Breast epithelium (tissue), 4 donors: ENCODE results near the gene SLC16A8. TPM values are rescaled to one million over a fixed set of nuclear protein-coding genes. Genes with fewer than 3 reads are reported as not detected.

Source experiments
- DNase-seq, 2 donors: peaks; one replicate each; pipeline ENCODE4 v3.0.0-alpha.2; 2019; ENCODE audit warnings: low spot score in 2 of 2
- H3K27ac ChIP-seq, 2 donors: fragments of 200-600 bp; sonication (generic) in 1 of 2; one replicate each; pipeline ENCODE4 v1.5.1; 2016 to 2019; ENCODE audit warnings: mild to moderate bottlenecking in 1 of 2
- H3K27me3 ChIP-seq, 2 donors: fragments of 200-600 bp; sonication (generic) in 1 of 2; one replicate each; pipeline versions ENCODE4 v1.5.1 to v1.6.0; 2017 to 2019; ENCODE audit warnings: control low read depth in 1 of 2, mild to moderate bottlenecking in 1 of 2
- H3K36me3 ChIP-seq: fragments of 200-600 bp; one replicate; pipeline ENCODE4 v1.5.1; 2019
- H3K4me1 ChIP-seq, 2 donors: fragments of 200-600 bp; sonication (generic); one replicate each; pipeline ENCODE4 v1.5.1; 2016 to 2019; ENCODE audit warnings: control low read depth in 1 of 2
- H3K4me3 ChIP-seq, 3 donors: fragments of 200-600 bp; sonication (generic); 1 replicate in 2 of 3; 2 replicates in 1 of 3; pipeline ENCODE4 v1.5.1; 2016 to 2019; ENCODE audit warnings: mild to moderate bottlenecking in 3 of 3, moderate library complexity in 2 of 3
- H3K9me3 ChIP-seq, 2 donors: fragments of 200-600 bp; sonication (generic) in 1 of 2; one replicate each; pipeline ENCODE4 v1.5.1; 2016 to 2019; ENCODE audit warnings: control low read depth in 1 of 2
- CTCF ChIP-seq, 3 donors: fragments of 450-650 bp; IDR thresholded peaks; one replicate each; pipeline ENCODE4 v1.5.1; 2016 to 2017; ENCODE audit warnings: antibody characterized with exemption in 3 of 3, mild to moderate bottlenecking in 3 of 3, moderate library complexity in 3 of 3
- POLR2A ChIP-seq: fragments of 450-650 bp; IDR thresholded peaks from one replicate; pipeline ENCODE4 v1.6.1; 2016; ENCODE audit warnings: antibody characterized with exemption, mild to moderate bottlenecking, moderate library complexity
- POLR2AphosphoS5 ChIP-seq, 3 donors: sonication (generic); formaldehyde crosslinking; IDR thresholded peaks; one replicate each; pipeline ENCODE4 v1.6.1; 2017; ENCODE audit warnings: antibody characterized with exemption in 3 of 3
- intact Hi-C: fragments of 100-400 bp; cut with DNase I; formaldehyde crosslinking; loops from one replicate; pipeline ENCODE4 v1.15.1; 2023; ENCODE audit warnings: low total_unique reads
- total RNA-seq, 3 donors: library from RNA; depleted of rRNA; stranded (reverse); fragments of >200 nt; gene quantifications; one replicate each; pipeline ENCODE4 v1.1.0, GENCODE V29; 2016

SLC16A8 gene
- total RNA-seq, 3 donors from 2014 or later, result 0.33 to 1.3 TPM; not detected in 1

DNA sequence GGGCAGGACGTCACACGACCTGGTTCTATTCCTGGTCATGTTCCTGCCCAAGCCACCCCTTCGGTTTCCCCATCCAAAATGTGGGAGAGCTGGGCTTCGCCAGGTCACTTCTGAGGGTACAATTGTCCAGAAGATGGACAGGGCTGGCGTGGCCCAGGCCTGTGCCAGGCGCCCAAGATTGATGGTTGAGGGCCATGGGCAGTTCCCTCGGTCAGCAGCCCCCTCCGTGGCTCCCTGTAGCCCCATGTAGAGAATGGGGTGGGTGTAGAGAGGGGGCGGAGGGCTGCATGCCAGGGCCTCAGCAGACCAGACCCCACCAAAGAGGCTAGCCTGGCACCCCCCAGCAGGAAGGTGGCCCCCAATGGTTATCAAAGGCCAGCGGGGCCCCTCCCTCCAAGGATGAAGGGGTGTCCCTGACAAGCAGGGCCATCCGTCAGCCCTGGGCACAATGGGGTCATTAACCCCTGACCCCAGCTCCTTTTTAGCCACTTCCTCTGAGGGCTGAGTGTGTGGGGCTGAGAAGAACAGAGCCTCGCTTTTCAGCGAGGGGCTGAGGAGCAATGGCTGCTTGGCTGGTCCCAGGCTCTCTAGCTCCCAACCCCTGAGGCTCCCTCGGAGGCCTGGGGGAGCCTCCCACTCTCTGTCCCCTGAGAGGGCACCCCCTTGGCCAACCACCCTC lies 37.8 kb downstream of the SLC16A8 start:
- TF ChIP-seq CTCF (IDR thresholded peaks at IDR 0.05) (no peak), POLR2A (no peak), POLR2AphosphoS5 (IDR thresholded peaks at IDR 0.05) (no peak)
- no peaks in the 10 kb centered on the region for H3K27me3 ChIP-seq
- DNase-seq, result no peak
- intact Hi-C loops, result no loop called here
- peaks cover 0 to 4% of the 10 kb centered on the region in 2 donors for H3K4me1 ChIP-seq
- no peak overlapping the region for H3K4me3 ChIP-seq
- H3K36me3 ChIP-seq, result no peaks in the 10 kb centered on the region
- H3K27ac ChIP-seq, result no peak overlapping the region
- no peaks in the 10 kb centered on the region for H3K9me3 ChIP-seq

DNA sequence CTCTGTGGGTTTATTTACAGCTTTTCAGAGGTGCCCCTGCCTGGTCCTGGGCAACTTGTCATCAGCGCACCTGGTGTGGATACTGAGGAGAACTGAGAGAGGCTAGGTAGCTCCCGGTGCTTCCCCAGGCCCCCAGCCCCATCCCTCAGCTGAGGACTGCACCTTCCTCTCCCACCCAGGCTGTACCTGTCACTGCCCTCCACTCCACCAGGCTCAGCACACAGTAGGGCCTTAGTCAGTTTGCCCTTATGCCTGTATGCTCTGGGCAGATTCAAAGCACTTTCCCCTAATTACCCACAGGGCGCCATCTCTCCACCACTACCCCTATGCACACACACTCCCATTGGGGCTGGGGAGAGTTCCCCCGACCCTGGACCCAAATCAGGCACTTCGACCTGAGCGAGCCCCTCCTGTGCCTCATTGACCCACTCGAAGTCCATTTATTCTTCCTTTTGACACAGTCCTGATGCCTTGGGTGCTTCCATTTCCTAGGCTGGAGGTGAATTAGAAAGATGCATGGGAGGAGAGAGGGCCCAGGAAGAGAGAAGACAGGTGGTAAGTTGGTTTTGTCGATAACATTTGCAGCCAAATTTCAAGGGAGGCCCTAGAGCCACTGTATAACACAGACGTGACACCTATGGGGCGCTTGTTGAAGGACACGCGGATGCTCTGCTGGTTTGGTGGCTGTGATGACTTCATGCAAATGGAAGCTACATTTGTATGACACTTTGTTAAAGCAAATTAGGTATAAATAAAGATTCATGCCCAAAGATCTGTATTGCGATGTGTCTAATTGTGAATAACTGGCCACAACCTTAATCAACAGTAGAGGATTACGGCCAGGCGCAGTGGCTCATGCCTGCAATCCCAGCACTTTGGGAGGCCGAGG lies 40.6 kb downstream of the SLC16A8 start:
- peaks cover 6 to 12% of the 10 kb centered on the region in 2 donors for H3K4me1 ChIP-seq
- H3K27me3 ChIP-seq, result no peaks in the 10 kb centered on the region
- H3K27ac ChIP-seq, result peak overlapping the region; percentile 38 to 71
- DNase-seq, result peak in 1 of 2 donors; percentile 62
- H3K9me3 ChIP-seq, result no peaks in the 10 kb centered on the region
- H3K4me3 ChIP-seq, result no peak overlapping the region
- TF ChIP-seq POLR2A (no peak), POLR2AphosphoS5 (IDR thresholded peaks at IDR 0.05) (peak in 1 of 3 donors; percentile 29), CTCF (IDR thresholded peaks at IDR 0.05) (peak in 1 of 3 donors; percentile 50)
- intact Hi-C loops, result no loop called here
- no peaks in the 10 kb centered on the region for H3K36me3 ChIP-seq

GRCh38 chr22:38042488-38042790 lies 41.5 kb downstream of the SLC16A8 start:
- Histone ChIP-seq H3K9me3 (no peaks in the 10 kb centered on the region), H3K27me3 (no peaks in the 10 kb centered on the region), H3K4me1 (peaks cover 9 to 12% of the 10 kb centered on the region in 2 donors), H3K36me3 (no peaks in the 10 kb centered on the region), H3K4me3 (no peak overlapping the region), H3K27ac (peak overlapping the region in 1 of 2 donors; percentile 54)
- DNase-seq, result no peak
- no peak for TF ChIP-seq POLR2A
- no peak for TF ChIP-seq CTCF (IDR thresholded peaks at IDR 0.05)
- no peak for TF ChIP-seq POLR2AphosphoS5 (IDR thresholded peaks at IDR 0.05)
- intact Hi-C loops, result no loop called here

DNA sequence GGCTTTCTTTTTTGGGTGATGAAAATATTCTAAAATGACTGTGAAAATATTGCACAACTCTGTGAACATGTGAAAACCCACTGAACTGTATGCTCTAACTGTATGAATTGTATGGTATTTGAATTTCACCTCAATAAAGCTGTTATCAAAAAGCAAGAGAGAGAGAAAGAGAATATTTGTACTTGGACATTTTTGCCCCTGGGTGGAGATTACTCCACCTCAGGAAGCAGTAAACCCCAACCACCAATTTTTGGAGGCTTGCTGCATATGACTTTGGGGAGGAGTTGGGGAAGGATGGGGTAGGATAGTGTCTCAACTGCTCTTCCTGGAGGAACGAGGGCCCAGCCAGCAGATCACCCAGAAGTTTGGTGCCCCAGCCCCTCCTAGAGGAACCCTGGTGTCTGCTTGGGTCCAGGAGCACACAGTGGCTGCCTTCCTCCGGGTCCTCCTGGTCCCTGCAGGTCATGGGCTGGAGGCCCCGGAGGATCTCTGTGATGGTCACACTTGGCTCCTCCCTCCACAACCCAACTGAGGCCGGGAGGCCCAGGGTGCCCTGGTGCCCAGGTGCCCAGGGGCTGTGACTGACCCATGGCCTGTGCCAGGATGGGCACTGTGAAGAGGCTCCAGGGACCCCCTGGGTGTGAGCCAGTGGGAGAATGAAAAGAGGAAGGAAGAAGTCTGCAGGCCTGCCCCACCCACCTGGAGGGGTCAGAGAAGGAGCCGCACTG lies 42.1 kb downstream of the SLC16A8 start:
- TF ChIP-seq POLR2A (no peak), CTCF (IDR thresholded peaks at IDR 0.05) (no peak), POLR2AphosphoS5 (IDR thresholded peaks at IDR 0.05) (no peak)
- Histone ChIP-seq H3K9me3 (no peaks in the 10 kb centered on the region), H3K27me3 (no peaks in the 10 kb centered on the region), H3K27ac (peak overlapping the region; percentile 32 to 54), H3K36me3 (no peaks in the 10 kb centered on the region), H3K4me3 (no peak overlapping the region), H3K4me1 (peaks cover 9 to 12% of the 10 kb centered on the region in 2 donors)
- no peak for DNase-seq
- intact Hi-C loops, result no loop called here
